ENCODE measurements around the gene B3GAT2.
A peak's percentile ranks its signal among the peaks of the same experiment; 100 is the strongest.

Gene B3GAT2

DNA sequence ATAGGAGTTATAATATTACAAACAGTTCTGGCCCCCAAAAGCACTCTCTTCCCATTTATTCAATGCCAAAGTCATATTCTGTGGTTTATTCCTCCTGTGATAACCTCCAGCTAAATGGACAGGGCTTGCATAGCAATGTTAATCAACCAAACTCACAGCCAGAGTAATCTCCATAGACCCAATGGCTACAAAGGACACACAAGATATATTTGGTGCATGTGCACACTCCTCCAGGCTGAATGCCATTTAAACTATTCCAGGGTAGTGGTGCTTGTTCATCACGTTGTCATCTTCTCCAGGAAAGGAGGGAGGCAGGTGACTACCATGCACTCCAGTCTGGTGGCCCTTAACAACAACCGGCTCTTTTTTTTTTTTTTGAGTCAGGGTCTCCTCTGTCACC is 56.8 kb downstream of the B3GAT2 start:
- no peak for DNase-seq (ENCODE audit: low read depth in 2 of 2)

DNA sequence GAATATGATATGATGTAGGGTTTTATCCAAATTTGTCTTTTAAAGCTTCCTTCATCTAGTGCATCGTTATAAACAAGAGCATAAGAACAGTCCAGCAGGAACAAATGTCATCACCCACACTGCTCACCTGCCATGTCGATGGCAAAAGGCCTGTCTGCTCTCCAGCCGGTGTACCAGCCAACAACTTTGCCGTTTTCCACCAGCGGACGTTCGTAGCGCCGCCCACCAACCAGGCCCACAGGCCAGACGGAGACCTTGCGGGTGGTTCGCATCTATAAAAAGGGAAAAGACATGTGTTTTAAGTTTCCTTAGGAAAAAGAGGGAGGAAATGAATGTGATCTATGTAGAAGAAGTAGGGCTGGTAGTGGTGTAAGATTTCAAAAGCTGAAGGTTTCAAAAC is 62.9 kb downstream of the B3GAT2 start:
- DNase-seq (ENCODE audit: low read depth in 2 of 2), result no peak

DNA sequence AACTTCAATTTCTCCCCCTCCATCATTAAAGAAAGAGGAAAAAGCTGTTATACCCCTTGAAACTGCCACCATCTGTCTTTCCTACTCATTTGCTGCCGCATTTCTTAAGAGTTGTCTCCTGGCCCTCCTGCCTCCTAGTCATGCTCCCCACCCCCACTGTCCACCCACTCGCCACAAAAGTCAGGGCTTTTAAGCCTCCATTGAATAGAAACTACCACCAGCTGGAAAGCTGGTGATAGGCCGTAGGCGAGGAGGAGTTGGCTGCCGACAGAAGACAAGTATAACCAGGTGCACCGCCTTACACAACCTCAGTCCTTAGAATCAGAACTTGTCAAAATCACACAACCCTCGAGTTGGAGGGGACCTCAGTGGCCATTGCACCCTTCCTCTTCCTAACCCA is 67.6 kb downstream of the B3GAT2 start:
- no peak for DNase-seq (ENCODE audit: low read depth in 2 of 2)

DNA sequence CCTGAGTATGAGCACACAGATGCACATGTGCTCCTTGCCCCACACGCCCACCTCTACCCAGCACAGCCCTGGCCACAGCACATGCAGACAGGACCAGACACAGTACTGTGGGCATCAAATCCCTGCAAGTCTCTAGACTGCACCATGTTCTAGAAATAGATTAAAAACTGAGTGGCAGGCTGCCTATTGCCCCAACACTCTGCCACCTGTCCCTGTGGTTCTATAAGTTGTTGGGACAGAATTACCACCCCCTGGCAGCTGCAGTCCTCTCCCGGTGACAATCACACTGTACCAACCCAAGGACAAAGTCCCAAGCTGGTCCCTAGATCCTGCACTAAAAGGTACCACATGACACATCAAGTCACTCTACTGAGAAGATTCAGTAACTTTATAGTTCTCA is 70.2 kb downstream of the B3GAT2 start:
- DNase-seq (ENCODE audit: low read depth in 2 of 2), result no peak

DNA sequence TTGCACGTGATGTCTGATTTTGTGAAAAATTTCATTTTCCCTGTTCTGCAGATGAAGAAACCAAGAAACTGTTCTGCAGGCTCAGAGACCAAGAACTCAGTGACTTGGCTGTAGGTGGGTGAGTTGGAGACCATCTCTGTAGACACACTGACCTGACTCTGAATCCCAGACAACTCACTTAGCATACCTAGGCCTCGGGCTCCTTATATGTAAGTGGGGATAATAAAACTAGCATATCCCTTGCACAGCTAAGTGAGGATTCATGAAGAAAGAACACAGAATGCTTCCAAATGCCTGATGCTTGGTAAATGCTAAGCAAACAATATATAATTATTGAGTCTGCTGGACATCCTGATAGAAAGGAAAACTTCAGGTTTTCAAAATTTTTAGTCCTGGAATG is 70.8 kb downstream of the B3GAT2 start:
- DNase-seq (ENCODE audit: low read depth in 2 of 2), result no peak

DNA sequence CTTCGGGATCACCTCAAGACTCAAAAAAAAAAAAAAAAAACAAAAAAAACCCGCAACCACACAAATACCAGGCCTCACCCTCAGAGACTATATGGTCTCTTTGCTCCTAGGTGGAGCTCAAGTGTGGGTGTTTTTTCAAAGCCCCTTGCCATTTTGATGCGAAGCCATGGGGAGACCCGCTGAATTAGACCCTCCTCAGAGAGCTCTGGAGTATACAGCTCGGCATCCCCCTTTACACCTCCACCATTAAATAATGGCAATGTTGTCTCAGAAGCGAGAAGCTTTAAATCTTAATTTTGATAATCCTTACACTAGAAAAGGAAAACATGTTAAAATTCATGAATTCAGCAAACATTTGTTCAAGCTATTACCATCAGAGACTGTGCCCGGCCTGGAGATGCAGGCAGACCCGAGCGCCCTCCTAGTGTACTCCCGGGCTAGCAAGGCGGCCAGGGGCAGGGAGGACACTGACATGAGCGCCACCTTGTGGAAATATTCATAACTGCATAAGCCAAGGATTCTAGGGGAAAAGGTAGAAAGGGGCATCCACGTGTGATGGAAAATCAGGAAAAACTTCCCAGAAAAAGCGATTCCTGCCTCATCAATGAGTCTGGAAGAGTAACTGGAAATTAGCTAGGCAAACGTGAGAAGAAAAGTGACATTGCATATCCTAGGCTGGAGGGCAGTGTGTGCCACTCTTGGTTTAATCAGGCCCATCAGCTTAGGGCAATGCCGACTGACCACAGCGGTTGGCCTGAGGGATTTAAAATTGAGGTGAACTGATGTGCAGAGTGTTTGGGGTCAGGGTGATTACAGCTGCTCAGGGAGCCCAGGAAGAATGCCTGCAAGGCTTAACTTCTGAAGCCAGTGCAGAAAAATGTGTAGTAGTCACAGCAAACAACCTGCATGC is 72.5 kb downstream of the B3GAT2 start:
- DNase-seq (ENCODE audit: low read depth in 2 of 2), result peak; percentile 4

DNA sequence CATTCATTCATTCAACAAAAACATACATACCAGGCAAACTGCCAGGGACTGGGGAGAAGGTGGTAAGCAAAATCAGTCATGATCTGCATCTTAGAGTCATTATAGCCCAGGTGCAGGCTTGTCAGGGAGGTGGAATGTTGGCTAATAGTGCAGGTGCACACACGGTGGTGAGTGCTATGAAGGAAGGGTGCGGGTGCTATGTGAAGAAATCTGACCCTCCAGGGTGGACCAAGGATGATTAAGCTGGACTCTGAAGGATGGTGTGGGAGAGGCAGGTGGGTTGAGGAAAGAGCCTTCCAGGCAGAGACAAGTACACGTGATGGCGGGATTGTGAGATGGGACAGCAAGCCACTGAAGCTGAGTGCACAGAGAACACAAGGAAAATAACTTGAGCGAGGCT is 77.4 kb downstream of the B3GAT2 start:
- no peak for DNase-seq (ENCODE audit: low read depth in 2 of 2)

DNA sequence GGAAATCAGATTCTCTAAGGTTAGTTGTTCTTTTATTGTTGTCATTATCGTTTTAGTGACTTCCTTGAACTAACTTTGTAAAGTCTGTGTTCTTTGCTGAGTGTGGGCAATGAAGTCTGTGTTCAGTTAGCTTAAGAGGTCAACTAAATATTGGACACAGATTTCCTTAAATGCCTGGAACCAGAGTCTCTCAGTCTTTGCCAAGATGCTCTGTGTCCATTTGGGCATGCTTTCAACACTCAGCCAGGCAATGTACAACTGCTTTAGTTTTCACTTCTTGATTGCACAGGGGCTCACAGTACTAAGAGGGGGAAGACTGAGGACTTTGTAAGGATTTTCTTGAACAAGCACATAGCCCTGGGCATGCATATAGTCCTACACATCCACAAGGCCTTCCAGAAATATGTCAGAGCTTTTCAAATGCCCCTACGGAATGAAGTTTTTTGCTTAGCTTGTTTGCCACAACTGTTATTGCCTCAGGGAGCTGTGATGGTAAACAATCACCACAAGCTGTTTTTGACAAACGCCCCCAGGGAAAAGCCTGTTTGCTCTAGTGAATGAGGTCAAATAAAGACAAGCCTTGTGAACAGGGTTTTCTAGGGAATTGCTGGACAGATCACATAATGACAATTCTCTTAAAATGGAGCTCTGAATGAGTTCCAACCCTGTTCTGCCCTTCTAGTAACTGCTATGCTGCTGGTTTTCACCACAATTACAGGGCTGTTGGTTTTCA is 82.5 kb downstream of the B3GAT2 start:
- DNase-seq (ENCODE audit: low read depth in 2 of 2), result no peak

DNA sequence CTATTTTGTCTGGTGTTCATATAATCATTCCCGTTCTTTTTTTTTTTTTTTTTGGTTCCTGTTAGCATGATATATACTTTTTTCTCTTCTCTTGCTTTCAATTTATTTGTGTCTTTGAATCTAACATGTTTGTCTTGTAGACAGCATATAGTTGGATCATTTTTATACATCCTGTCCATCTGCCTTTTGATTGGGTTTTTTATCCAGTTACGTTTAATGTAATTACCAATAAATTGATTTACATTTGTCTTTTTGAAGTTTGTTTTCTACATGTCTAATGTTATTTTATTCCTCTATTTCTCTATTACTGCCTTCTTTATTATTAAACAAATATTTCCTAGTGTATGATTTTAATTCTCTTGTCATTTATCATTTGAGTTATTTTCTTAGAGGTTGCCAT is 84.4 kb downstream of the B3GAT2 start:
- no peak for DNase-seq (ENCODE audit: low read depth in 2 of 2)

DNA sequence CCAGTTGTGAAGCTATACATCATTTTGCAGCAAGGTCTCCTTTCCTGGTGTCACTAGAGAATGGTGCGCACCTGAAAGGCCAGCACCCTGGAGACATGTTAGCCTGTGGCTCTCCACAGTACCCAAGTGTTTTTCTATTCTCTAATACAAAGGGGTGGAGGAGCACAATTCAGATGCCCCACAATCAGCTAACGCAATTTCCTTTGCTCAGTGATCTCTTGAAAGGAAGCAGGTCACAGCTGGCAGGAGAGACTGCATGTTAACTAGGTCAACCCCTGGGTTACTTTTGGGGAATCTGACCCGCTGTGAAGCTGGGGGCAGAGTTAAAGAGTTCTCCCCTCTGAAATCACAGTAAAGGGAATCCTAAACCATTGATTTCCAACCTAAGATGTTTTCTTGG is 92.5 kb downstream of the B3GAT2 start:
- DNase-seq (ENCODE audit: low read depth in 2 of 2), result no peak

DNA sequence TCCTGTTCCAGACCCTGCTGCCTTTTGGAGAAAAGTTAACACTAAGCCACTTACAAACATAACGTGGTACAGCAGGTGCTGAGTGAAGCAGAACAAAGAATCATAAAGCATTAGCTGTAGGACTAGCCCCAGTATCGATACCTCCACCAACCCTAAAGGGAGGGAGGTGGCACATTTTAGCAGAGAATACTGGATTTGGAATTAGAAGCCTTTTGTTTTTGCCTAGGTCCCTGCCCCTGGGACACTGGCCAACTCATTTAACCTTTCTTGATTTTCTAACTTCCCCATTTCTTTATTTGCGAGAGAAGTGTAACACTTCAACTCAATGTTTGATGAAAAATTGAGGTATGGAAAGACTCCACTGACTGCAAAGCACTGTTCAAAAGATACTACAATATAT is 93.5 kb downstream of the B3GAT2 start:
- DNase-seq (ENCODE audit: low read depth in 2 of 2), result no peak

DNA sequence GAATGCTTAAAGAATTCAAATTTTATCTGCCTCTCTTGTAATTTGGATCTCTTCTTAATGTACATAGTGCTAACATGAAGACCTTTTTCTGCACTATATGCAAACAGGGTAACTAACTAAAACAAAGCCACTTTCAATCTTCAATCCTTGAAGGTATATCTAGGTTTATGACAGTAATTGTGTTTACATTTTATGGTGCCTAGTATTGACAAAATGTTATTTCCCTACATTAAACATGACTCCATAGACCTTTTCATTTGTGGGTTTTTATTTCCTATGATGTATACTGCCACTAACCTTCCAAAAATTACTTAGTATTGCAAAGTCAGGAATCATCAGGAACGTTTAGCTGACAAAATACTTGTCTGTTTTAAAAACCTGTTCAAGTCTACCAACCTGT is 95.9 kb downstream of the B3GAT2 start:
- no peak for DNase-seq (ENCODE audit: low read depth in 2 of 2)

DNA sequence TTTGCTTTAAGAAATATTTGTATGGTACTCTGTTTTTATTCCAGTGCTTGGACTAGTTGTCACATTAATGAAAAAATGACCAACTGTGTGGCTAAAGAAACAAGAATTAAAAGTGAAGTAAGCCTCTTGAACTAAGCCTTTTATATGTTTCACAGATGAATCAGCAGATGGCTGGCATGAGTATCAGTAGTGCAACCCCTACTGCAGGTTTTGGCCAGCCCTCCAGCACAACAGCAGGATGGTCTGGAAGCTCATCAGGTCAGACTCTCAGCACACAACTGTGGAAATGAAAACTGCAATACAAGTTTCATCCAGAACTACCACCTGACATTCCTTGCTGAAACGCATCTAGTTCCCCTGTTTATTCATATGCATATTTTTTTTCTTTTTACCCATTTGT is 96.8 kb downstream of the B3GAT2 start:
- DNase-seq (ENCODE audit: low read depth in 2 of 2), result no peak

DNA sequence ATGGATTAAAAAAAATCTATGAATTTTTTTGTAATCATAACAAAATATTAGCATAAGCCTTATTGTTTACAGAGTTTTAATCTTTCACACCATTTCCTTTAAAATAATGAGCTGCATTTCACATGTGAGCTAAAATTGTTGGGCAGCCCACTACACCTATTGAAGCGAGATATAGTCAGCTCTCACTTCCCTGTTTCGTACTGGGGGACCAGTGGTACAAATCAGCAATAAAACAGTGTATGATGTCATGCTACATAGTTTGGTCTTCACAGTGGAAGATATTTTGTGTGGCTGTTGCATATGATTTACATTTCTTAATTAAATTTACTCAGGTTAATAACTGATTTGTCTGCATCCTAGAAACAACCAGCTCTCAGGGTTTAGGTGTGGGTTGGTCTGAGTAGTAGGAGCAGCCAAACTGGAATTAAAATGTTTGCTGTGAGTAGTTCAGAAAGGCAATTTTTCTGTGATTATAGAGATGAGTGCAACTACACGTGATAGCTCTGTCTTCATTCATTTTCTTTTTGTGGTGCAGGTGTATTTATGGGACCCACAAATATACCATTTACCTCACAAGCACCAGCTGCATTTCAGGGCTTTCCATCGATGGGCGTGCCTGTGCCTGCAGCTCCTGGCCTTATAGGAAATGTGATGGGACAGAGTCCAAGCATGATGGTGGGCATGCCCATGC is 99.3 kb downstream of the B3GAT2 start:
- DNase-seq (ENCODE audit: low read depth in 2 of 2), result no peak

DNA sequence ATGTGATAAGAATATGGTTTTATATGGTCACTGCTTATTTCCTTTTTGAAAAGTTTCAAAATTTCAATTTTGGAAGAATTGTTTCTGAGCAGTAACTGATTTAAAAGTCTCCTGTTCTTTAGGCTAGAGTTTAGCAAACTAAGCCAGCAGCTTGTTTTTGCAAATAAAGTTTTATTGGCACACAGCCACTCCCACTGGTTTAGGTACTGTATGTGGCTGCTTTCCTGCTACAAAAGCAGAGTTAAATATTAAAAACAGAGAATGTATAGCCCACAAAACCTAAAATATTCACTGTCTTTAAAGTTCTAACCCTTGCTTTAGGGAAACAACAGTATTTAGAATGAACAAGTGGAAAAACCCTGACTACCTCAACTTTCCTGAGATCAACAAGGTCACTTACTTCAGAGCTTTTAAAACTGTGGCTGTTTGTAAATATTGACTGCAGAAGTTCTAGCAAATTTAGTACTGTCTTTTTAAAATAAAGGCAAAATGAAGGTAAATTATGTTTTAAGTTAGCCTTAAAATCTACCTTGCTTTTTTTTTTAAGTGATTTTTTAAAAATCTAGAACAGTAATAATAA is 104.1 kb downstream of the B3GAT2 start:
- no peak for DNase-seq (ENCODE audit: low read depth in 2 of 2)

DNA sequence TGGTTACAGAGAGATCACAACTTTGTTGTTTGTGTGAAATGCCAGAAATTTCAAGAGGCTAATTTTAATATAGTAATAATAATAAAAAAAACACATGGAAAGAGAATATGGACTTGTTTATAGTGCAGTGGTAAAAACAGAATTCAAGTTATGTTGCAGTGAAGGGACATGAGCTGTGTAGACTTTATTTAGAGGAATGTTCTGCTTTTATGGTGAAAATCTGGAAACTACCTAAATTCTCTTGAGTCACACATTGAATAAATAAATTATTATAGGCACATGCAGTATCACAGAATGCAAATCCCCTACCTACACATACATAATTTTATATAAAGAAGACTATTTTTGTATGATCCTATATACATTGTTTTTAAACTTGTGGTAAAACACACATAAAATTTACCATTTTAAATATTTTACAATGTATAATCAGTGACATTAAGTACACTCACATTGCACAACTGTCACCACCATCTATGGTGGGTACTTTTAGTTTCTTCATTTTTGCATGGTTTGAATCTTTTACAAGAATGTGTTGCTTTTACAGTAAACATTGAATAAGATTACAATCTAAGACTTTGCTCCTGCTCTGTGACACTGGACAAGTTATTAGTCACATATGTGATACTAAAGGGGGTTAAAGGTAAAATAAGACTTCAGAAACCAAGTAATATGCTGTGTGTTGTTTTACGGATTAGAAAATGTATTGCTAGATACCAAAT is 107.4 kb downstream of the B3GAT2 start:
- DNase-seq (ENCODE audit: low read depth in 2 of 2), result no peak

DNA sequence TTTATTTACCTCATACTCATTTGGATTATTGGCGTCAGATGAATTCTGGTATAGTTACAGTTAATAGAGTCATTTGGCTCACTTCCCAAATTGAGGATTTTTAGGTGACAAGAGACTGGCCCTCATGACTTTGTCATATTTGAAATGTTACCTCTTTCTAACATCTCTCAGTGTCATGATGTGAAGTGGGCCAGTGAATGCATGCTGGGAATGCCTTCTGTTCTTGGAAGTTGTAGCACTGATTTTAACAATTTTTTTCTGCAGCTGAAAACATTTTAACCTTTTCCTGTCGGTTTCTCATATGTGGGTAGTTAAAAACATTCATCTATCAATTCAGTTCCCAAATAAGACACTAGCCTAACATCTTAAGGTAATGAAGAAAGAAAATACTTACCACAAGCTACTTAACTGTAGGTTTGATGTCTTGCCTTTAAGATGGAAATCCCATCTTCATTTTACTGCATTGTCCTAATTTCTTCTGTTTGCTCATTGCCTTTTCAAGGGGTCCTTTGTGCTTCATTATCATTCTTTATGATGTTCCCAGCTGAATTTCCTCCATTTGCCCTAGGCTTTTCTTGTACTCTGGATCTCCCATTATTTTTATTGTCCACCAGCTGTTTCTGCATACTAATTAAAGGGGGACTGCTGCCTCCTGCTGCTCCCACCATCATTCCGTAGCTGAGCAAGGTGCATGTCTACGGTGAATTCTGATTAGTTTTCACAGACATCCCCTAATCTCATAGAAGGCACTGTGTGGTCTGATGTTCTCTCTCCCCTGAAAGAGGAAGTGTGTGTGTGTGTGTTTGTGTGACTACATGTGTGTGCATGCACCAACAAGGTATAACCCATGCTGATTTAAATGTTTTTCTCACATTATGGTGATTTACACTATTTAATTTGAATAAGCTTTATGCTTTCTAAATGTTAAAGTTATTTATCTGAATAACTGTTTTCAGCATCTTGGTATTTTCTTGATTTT is 109.5 kb downstream of the B3GAT2 start:
- no peak for DNase-seq (ENCODE audit: low read depth in 2 of 2)

DNA sequence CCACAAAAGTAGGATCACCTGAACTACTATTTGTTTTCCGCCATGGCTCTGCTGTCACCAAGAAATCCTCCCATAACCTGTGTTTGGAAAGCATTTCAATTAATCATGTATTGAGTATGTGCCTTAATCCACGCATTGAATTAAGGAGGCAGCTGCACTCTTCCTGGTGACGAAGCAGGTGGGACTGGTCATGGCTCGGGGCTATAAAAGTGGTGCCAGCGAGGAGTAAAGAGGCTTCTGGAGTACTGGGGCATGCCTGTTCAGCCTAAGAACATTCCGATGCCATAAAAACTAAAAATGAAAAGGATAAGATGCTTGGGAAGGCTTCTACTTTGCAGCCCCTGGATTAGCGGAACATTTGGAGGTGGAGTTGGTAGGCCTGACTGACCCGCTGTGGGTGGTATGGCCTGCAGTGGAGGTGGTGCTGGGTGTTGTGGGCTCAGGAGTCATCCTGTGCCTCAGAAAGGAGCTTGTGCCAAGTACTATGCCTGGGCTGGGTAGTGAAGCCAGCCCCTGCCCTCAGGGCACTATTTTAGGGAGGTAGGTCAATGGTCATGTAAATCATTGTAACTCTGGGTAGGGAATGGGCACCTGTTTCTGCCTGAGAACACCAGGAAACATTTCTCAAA is 110.5 kb downstream of the B3GAT2 start:
- DNase-seq (ENCODE audit: low read depth in 2 of 2), result no peak

DNA sequence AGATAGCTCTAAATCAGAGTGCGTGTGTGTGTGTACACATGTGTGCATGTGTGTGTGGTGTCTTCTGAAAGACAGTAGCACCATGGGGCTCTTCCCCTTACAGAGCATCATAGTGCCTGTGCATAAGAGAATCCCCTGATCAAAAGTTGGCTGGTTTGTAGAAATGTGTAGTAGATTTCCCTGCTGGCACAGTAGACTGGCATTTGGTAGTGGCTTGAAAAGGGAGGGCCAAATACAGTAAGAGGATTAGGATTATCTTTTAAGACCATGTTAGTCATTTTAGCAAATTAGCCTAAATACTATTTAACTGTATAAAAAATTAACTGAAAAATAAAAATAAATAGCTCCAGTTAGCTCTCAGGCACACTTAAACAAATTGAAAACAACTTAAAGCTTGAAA is 112.6 kb downstream of the B3GAT2 start:
- DNase-seq (ENCODE audit: low read depth in 2 of 2), result no peak

DNA sequence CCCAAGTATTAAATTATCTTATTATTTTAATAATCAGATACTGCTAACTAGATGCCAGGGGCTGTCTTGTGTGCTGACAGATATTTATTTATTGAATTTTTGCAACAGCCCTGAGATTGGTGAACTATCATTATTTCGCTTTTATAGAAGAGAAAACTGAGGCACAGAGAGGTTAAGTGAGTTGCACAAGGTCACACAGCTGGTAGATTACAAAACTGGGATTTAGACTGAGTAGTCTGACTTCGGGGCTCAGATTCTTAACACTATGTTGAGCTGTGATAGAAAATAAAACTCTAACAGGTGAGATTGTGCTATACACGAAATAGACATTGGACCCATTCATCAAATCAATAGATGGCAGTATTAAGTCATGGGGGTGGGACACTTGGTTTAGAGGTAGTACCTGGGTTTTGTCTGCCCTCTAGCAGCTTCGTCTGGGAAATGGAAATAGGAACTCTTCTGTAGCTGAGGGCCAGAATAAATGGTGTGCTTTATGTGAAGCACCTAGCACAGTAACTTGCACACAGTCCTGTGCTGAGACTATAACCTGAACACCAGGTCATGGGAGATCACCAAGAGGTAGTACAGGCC is 113.4 kb downstream of the B3GAT2 start:
- no peak for DNase-seq (ENCODE audit: low read depth in 2 of 2)

All from stimulated activated CD8-positive, alpha-beta memory T cell treated with anti-CD3 and anti-CD28 coated beads, Interleukin-15, amount 100 ng/mL, for 4 hours (primary cell).